Activated naive CD4-positive, alpha-beta T cell treated with anti-CD3 and anti-CD28 coated beads, Interleukin-2, amount 50 U/mL, for 24 hours (primary cell): ENCODE measurements around the gene DNAJC5G.
"Not testable (repeated sequence)": the region's sequence is repeated elsewhere in the genome, so short reads cannot be mapped to it uniquely, and the experiment has no call there.

Experiments used
- H3K27ac Mint-ChIP-seq: one replicate; pipeline ENCODE4 v1.8.0; 2021; ENCODE audit warnings: mild to moderate bottlenecking, mixed read lengths
- H3K27me3 Mint-ChIP-seq: one replicate; pipeline ENCODE4 v1.8.0; 2021; ENCODE audit warnings: mixed read lengths
- H3K36me3 Mint-ChIP-seq: one replicate; pipeline ENCODE4 v1.8.0; 2021; ENCODE audit warnings: mixed read lengths
- H3K4me1 Mint-ChIP-seq: one replicate; pipeline ENCODE4 v1.8.0; 2021; ENCODE audit warnings: mixed read lengths
- H3K4me3 Mint-ChIP-seq: one replicate; pipeline ENCODE4 v1.8.0; 2021; ENCODE audit warnings: mild to moderate bottlenecking, mixed read lengths
- H3K9me3 Mint-ChIP-seq: one replicate; pipeline ENCODE4 v1.8.0; 2021; ENCODE audit warnings: mixed read lengths

The DNAJC5G gene

GRCh38 chr2:27288610-27289009 lies 13.4 kb downstream of the DNAJC5G start:
- Mint-ChIP-seq H3K27me3 (peaks cover 6% of the 10 kb centered on the region), H3K36me3 (no peaks in the 10 kb centered on the region), H3K4me1 (no peaks in the 10 kb centered on the region), H3K9me3 (no peaks in the 10 kb centered on the region), H3K4me3 (no peak overlapping the region), H3K27ac (no peak overlapping the region)

DNA sequence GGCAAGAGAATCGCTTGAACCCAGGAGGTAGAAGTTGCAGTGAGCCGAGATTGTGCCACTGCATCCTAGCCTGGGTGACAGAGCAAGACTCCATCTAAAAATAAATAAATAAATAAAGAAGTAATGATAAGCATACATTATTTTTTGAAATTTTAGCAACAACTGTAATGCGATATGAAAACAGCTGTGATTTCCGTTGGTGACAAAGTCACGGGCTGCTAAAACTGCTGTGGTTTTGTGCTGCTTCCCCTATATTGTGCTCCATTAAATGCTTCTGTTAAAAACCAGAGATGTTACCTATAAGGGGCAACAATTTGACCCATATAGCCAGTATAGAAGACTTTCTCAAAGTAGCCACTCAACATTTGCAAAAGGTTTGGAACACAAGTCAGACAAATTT lies 15.3 kb downstream of the DNAJC5G start:
- H3K4me1 Mint-ChIP-seq: no peaks in the 10 kb centered on the region
- peaks cover 6% of the 10 kb centered on the region for H3K27me3 Mint-ChIP-seq
- no peak overlapping the region for H3K27ac Mint-ChIP-seq
- H3K4me3 Mint-ChIP-seq: no peak overlapping the region
- no peaks in the 10 kb centered on the region for H3K9me3 Mint-ChIP-seq
- no peaks in the 10 kb centered on the region for H3K36me3 Mint-ChIP-seq

DNA sequence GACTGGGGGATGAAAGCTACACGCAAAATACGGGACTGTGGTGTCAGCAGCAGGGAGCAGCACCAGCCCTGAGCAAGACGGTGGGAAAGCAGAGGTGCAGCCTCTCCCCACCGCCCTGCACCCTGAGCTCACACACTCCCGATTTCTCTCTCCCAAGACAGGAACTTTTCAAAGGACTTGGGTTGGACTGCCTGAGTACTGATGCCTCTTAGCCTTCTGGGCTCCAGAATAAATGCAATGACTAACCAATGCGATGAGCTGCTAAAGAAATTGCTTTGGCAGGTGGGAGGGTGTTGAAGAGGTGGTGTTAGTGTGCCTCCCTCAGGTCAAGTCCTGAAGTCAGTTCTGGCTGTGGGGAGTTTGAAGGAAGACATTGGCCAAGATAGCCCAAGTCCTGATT lies 16.6 kb downstream of the DNAJC5G start:
- Mint-ChIP-seq H3K27me3 (peaks cover 6% of the 10 kb centered on the region), H3K4me3 (no peak overlapping the region), H3K36me3 (no peaks in the 10 kb centered on the region), H3K9me3 (no peaks in the 10 kb centered on the region), H3K27ac (no peak overlapping the region), H3K4me1 (no peaks in the 10 kb centered on the region)

DNA sequence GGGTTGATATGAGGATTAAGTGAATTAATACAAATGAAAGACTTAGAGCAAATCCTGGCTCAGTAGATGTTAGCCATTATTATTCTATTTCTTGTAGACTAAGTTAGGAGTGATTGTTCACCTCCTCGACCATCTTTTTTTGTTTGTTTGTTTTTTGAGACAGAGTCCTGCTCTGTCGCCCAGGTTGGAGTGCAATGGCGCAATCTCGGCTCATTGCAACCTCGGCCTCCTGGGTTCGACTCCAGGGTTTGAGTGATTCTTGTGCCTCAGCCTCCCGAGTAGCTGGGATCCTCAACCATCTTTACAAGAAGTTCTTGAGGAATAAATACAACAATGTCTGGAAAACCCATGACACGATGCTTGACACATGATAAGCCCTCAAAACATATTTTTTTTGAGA lies 19.7 kb downstream of the DNAJC5G start:
- Mint-ChIP-seq H3K4me1 (no peaks in the 10 kb centered on the region), H3K9me3 (no peaks in the 10 kb centered on the region), H3K27ac (peak overlapping the region; percentile 35), H3K36me3 (no peaks in the 10 kb centered on the region), H3K4me3 (no peak overlapping the region), H3K27me3 (peaks cover 3% of the 10 kb centered on the region)

GRCh38 chr2:27296481-27296880 lies 21.2 kb downstream of the DNAJC5G start:
- Mint-ChIP-seq H3K27ac (no peak overlapping the region), H3K4me1 (no peaks in the 10 kb centered on the region), H3K9me3 (no peaks in the 10 kb centered on the region), H3K4me3 (no peak overlapping the region), H3K36me3 (no peaks in the 10 kb centered on the region), H3K27me3 (peaks cover 2% of the 10 kb centered on the region)

- H3K4me1 Mint-ChIP-seq: no peaks in the 10 kb centered on the region
- no peak overlapping the region for H3K4me3 Mint-ChIP-seq
- H3K27me3 Mint-ChIP-seq: no peaks in the 10 kb centered on the region
- no peaks in the 10 kb centered on the region for H3K36me3 Mint-ChIP-seq
- H3K9me3 Mint-ChIP-seq: no peaks in the 10 kb centered on the region
- H3K27ac Mint-ChIP-seq: no peak overlapping the region
Observed at GRCh38 chr2:27297195-27297594, 22.0 kb downstream of the DNAJC5G start.

DNA sequence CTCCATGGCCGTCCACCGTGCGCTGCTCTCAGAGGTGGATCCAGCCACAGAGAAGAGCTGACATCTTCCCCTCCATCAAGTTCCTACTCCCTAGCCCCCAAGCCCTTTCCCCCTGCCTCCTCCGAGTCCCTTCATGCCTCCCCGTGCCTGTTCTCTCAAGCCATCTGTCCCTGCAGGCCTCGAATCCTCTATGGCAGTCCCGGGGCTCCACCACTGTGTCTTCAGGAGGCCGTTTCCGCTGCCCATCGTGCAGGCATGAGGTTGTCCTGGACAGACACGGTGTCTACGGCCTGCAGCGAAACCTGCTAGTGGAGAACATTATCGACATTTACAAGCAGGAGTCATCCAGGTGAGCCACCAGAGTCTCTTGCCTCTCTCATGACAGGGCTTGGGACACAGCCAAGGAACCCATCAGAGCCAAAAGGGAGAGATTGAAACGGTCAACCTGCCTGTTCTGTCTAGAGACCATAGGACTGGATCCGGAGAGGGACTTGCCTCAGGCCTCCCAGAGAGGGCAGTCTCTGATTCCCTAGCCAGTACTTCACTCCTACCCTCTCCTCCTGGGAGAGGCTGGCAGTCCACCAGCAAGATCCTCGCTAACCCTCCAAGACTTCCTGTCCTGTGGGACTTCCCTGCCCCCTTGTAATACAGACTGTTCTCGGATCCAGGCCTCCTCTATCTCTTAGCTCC lies 23.3 kb downstream of the DNAJC5G start:
- Mint-ChIP-seq H3K9me3 (no peaks in the 10 kb centered on the region), H3K4me3 (no peak overlapping the region), H3K27ac (no peak overlapping the region), H3K36me3 (no peaks in the 10 kb centered on the region), H3K4me1 (no peaks in the 10 kb centered on the region), H3K27me3 (no peaks in the 10 kb centered on the region)

DNA sequence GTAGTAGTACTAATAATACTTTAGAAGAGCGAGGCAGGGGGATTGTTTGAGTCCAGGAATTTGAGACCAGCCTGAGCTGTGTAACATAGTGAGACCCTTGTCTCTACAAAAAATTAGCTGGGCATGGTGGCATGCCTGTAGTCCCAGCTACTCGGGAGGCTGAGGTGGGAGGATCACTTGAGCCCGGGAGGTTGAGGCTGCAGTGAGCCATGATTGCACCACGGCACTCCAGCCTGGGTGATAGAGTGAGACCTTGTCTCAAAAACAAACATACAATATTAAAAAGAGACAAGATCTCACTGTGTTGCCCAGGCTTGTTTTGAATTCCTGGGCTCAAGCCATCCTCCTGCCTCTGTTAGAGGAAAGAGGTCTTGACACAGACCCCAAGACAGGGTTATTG lies 25.4 kb downstream of the DNAJC5G start:
- not testable (repeated sequence) for H3K9me3 Mint-ChIP-seq, H3K4me3 Mint-ChIP-seq, H3K4me1 Mint-ChIP-seq, H3K36me3 Mint-ChIP-seq, H3K27ac Mint-ChIP-seq
- H3K27me3 Mint-ChIP-seq: peaks cover 12% of the 10 kb centered on the region

DNA sequence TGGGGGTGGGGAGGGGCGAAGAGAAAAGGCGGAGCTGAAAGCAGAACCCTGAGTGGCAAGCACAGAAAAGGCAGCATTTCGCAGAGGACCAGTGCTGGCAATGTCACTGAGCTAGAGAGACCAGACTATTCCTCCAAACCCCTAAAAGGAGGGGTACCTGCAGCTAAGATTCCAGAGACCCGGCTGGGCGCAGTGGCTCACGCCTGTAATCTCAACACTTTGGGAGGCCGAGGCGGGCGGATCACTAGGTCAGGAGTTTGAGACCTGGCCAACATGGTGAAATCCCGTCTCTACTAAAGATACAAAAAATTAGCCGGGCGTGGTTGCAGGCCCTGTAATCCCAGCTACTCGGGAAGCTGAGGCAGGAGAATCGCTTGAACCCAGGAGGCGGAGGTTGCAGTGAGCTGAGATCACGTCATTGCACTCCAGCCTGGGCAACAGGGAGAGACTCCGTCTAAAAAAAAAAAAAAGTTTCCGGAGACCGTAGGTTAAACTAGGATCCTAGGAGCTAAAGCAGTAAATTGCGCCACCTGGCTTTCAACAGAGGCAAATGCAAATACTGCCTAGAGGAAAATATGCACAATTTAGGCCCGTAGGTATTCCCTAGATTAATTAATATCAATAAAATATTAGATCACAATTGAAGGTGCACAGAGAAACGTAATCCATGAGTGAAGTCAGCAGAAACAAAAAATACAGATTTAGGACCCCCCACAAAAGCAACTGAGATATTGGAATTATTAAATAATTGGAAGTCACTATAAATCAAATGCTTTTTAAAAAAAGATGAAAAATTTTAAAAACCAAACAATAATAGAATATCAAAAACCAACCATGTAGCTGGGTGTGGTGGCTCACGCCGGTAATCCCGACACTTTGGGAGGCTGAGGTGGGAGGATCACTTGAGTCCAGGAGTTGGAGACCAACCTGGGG lies 28.1 kb downstream of the DNAJC5G start:
- H3K4me3 Mint-ChIP-seq: peak overlapping the region; percentile 63
- no peaks in the 10 kb centered on the region for H3K4me1 Mint-ChIP-seq
- no peaks in the 10 kb centered on the region for H3K36me3 Mint-ChIP-seq
- no peak overlapping the region for H3K27ac Mint-ChIP-seq
- no peaks in the 10 kb centered on the region for H3K9me3 Mint-ChIP-seq
- peaks cover 12% of the 10 kb centered on the region for H3K27me3 Mint-ChIP-seq

GRCh38 chr2:27304488-27305240 lies 29.4 kb downstream of the DNAJC5G start:
- Mint-ChIP-seq H3K36me3 (peaks cover 3% of the 10 kb centered on the region), H3K4me3 (no peak overlapping the region), H3K9me3 (no peaks in the 10 kb centered on the region), H3K4me1 (no peaks in the 10 kb centered on the region), H3K27ac (no peak overlapping the region), H3K27me3 (peaks cover 12% of the 10 kb centered on the region)

- no peaks in the 10 kb centered on the region for H3K9me3 Mint-ChIP-seq
- H3K4me1 Mint-ChIP-seq: no peaks in the 10 kb centered on the region
- peaks cover 5% of the 10 kb centered on the region for H3K36me3 Mint-ChIP-seq
- peak overlapping the region; percentile 24 for H3K4me3 Mint-ChIP-seq
- peaks cover 12% of the 10 kb centered on the region for H3K27me3 Mint-ChIP-seq
- no peak overlapping the region for H3K27ac Mint-ChIP-seq
Observed at GRCh38 chr2:27305516-27305915, 30.3 kb downstream of the DNAJC5G start.

DNA sequence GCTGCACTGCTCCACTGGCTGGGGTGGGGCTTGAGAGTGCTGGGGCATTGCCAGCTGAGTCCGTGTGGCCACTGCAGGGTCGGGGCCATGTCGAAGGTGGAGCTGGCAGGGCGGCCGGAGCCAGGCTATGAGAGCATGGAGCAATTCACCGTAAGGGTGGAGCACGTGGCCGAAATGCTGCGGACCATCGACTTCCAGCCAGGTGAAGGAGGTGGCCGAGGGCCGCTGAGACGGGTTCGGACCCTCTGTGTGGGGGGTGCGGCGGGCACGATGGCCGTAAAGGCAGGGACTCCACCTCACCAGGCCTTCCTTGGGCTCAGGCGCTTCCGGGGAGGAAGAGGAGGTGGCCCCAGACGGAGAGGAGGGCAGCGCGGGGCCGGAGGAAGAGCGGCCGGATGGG lies 30.9 kb downstream of the DNAJC5G start:
- Mint-ChIP-seq H3K4me1 (no peaks in the 10 kb centered on the region), H3K4me3 (peak overlapping the region; percentile 36), H3K27ac (no peak overlapping the region), H3K27me3 (peaks cover 12% of the 10 kb centered on the region), H3K9me3 (no peaks in the 10 kb centered on the region), H3K36me3 (peaks cover 5% of the 10 kb centered on the region)

DNA sequence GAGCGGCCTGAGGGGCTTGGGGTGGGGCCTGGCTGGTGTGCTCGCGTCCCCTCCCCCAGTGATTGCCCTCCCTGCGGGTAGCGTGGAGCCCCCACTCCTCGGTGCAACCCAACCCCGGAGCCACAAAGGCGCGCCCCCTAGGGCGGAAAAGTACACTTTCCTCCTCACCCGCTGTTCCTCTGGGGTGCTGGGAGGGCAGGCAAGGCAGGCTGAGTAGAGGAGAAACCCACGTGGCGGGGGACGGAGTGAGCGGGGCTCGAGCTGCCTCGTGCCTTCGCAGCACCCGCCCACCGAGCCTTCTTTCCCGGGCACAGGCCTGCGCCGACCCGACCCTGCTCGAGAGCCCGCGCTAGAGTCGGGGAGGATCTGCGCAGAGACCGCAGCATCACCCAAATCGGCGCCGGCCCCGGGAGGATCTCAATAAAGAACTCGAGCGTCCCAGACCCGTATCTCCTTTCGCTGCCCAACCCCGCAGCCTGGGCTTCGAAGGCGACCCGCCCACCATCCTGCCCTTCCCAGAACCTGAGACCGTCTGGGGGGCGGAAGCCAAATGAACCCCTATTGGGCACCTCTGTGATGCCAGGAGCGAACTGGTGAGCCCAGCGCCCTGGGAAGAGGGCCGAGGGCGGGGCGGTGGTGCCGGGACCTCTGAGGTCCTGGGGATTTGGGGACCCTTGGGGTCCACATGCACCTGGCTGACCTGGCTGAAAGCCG lies 31.5 kb downstream of the DNAJC5G start:
- no peaks in the 10 kb centered on the region for H3K4me1 Mint-ChIP-seq
- H3K27me3 Mint-ChIP-seq: peaks cover 12% of the 10 kb centered on the region
- no peaks in the 10 kb centered on the region for H3K9me3 Mint-ChIP-seq
- H3K27ac Mint-ChIP-seq: no peak overlapping the region
- H3K4me3 Mint-ChIP-seq: peak overlapping the region; percentile 76
- H3K36me3 Mint-ChIP-seq: peaks cover 10% of the 10 kb centered on the region

- H3K4me1 Mint-ChIP-seq: no peaks in the 10 kb centered on the region
- peak overlapping the region; percentile 76 for H3K4me3 Mint-ChIP-seq
Observed at GRCh38 chr2:27307287-27307544, 32.0 kb downstream of the DNAJC5G start.

DNA sequence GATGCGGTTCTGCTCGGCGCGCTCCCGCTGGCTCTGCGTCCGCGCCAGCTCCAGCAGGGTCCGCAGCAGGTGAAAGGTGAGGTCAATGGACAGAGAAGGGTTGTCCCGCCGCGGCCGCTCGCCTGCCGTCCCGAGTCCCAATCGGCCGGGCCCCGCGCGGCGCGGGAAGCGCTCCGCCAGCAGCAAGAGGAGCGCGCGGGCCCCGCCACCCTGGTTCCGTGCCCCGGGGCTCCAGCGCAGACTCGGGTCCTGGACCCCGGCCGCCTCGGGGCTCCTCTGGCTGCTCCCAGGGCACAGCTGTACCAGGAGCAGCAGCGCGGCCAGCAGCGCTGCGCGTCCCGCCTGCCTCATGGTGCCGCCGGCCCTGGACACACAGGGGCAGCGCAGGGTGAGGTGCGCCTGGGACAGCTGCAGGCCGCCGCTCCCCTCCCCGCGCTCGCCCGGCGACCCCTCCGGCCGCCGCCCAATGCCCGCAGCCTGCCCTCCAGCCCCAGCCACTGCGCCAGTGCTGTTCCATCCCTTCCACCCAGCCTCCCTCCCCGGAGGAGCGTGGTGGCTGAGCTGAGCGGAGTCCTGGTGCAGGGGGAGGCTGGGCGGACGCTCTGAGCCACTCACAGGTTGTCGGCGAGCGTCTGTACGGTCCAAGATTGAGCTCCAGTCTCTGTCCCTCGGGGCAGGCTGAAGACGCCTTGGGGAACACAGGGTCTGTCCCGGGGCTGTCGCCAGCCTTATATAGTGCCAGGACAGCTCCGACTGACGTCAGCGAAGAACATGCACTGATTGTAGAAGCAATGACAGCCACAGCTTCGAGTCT lies 32.5 kb downstream of the DNAJC5G start:
- peak overlapping the region; percentile 76 for H3K4me3 Mint-ChIP-seq
- H3K27me3 Mint-ChIP-seq: peaks cover 12% of the 10 kb centered on the region
- peaks cover 10% of the 10 kb centered on the region for H3K36me3 Mint-ChIP-seq
- no peaks in the 10 kb centered on the region for H3K9me3 Mint-ChIP-seq
- H3K4me1 Mint-ChIP-seq: no peaks in the 10 kb centered on the region
- no peak overlapping the region for H3K27ac Mint-ChIP-seq

More at GRCh38 chr2:27307287-27307544, 32.0 kb downstream of the DNAJC5G start:
- peaks cover 10% of the 10 kb centered on the region for H3K36me3 Mint-ChIP-seq
- H3K9me3 Mint-ChIP-seq: no peaks in the 10 kb centered on the region
- H3K27me3 Mint-ChIP-seq: peaks cover 12% of the 10 kb centered on the region
- no peak overlapping the region for H3K27ac Mint-ChIP-seq
